UCSD-AML1 (cell line): ENCODE measurements around the gene ST7L.

Experiments used
- DNase-seq: peaks from one replicate; lab custom pipeline; 2025; ENCODE audit not compliant: unreplicated experiment; lab: John Stamatoyannopoulos, UW

ST7L gene

DNA sequence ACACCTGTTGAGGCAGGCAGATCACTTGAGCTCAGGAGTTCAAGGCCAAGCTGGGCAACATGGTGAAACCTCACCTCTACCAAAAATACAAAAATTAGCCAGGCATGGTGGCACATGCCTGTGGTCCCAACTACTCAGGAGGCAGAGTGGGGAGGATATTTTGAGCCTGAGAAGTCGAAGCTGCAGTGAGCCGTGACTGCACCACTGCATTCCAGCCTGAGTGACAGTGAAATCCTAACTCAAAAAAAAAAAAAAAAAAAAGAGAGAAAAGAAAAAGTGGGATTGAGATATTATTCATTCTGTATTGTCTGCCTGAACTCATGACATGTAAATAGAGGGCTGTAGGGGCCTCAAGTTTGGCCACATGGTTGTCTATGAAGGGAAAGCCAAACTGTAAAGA is 72.9 kb downstream of the ST7L start:
- DNase-seq, result no peak

DNA sequence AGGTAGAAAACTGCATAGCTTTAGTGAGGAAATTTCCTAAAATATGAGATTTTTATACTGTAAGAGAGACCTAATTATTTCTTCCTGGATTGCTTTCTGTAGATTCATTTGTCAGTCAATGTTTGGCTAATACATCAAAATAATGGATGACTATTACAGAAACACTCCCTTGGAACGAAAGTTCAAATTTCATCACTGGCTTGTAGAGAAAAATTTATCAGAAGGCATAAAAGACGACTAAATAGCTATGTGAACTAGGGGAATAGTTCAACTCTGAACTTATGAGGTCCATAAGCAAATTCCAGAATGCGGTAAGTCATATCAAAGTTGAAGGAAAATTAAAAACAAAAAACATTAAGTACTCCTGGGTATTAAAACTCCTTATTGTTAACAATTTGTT is 74.2 kb downstream of the ST7L start:
- DNase-seq, result no peak

DNA sequence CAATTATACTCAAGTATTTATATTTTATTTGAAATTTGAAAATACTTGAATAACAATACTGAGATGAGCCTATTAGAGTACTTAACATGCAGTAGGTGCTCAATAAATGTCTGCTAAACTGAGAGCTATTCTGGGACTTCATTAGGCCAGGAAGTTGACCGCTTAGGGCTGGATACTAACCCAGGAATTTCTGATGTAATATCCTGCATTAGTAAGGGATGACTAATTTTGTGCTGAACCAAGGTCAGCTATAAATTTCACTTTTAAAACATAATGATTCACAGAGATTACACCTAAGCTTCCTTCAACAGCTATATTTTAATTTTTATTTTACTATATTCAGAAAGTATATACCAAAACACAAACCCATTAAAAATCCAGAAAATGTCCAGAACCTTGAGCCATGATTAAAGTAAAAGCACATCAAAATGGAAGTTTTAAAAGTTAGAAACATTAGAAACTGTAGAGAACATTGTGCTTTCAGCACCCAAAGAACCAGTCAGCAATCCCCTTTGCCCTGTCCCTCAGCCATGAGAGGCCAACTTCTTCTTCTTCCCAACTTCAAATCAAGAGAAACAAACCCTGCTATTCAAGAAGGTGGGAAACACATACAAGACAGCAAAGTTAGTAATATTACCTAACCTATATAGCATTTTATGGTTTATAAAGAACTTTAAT is 74.8 kb downstream of the ST7L start:
- no peak for DNase-seq

DNA sequence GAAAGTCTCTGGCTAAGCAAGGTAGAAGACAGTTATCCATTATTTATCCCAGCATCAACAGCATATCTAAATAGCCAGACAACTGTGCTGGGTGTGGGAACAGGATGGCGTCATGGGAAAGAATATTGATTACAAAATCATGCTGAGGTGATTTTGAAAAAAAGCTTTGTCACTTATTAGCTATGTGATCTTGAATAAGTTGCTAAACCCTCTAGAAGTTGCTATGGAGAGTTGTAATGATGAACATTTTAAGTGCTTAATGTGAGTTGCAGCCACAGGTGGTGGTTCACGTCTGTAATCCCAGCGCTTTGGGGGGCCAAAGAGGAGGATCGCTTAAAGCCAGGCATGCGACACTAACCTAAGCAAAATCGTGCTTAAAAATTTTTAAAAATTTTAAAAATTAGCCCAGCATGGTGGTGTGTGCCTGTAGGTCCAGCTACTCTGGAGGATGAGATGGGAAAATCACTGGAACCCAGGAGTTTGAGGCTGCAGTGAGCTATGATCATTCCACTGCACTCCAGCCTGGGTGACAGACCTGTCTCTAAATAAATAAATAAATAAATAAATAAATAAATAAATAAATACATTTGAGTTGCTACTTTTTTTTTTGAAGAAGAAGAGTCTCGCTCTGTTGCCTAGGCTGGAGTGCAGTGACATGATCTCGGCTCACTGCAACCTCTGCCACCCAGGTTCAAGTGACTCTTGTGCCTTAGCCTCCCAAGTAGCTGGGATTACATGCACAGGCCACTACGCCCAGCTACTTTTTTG is 76.6 kb downstream of the ST7L start:
- no peak for DNase-seq

DNA sequence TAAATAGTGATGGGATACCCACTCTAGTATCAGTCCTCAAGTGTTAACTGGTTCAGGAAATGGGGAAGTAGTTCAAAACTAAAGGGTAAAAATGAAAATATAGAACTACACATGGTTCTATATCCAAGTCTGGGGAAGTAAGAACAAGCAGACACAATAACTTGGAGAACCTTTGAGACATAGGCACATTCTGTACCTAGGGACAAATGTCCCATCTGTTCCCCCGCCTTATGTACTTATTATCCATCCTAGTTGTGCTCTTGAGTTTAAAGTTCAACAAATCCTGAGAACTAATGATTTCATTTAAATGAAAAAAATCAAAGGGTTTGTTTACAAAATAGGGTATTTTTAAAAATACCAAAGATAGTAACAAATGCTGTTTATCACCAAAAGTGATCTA is 77.6 kb downstream of the ST7L start:
- DNase-seq, result no peak

DNA sequence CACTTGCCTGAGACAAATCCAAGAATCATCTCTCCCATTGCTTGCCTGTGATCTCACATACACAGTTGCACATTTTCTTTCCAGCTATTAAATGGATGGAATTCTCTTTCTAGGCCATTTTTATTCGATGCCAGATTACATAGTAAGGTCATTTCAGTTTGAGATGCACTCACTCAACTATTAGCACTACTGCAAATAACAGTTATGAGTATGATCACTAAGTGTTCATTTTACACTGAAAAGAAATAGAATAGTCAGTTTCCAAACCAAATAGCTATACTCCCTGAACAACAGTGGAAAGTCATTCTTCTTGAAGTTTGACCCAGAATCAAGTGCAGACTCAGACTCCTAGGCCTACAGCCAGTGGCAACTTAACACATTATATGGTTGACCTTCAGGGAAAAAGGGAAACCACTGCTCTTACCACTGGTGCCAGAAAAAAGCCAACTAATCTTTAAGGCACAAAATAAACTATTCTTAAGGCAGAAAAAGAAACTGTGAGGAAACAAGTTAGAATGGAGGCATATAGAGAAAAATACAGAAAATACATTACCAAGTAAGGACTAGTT is 78.6 kb downstream of the ST7L start:
- no peak for DNase-seq

DNA sequence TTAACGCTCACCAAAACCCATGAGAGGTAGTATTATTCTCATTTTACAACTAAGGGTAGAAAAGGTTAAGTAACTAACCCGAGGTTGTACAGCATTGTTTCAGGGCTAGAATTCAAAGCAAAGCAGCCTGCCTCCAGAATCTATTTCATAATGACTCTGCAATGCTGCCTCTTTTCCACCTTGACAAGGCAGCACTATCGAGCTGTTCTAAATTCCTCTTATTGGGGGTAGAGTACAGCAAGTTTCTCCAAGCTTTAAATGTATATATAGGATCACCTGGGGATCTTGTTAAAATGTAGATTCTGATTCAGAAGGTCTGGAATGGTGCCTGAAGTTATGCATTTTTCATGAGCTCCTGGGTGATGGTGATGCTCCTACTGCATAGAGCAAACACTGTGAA is 80.1 kb downstream of the ST7L start:
- no peak for DNase-seq

DNA sequence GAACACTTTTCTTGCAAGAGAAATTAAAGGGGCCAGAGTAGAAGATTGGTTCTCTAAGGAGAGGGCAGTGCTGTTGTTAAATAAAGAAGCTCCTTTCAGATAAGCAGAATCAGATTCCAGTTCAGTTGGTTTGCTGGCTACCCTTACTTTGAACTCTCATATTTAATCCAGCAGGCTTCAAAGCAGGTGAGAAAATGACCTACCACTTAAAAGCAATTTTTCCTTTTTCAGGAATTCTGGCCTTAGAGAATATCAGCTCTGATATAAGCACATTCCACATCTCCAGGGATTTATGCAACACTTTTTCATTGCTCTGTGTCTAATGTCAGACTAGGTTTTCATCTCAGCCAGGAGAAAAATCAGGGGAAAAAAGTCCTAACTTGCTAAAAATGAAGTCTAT is 81.5 kb downstream of the ST7L start:
- no peak for DNase-seq

DNA sequence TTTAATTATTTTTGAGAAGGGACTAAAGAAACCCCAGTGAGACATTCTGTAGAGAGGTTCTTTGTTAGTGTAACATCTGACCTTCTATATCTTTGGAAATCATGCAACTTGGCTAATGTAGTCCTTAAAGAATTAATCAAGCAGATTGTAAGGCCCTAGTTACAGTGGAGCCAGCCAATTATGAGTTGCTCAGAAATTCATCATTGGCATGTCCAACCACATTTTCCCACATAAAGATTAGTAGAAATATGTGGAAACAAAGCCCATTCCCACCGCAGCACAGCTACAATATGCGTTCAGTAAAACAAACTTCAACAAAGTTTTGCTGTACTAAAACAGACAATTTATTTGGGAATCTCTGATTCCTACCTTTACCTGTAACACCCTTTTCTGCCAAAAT is 82.4 kb downstream of the ST7L start:
- DNase-seq, result no peak

DNA sequence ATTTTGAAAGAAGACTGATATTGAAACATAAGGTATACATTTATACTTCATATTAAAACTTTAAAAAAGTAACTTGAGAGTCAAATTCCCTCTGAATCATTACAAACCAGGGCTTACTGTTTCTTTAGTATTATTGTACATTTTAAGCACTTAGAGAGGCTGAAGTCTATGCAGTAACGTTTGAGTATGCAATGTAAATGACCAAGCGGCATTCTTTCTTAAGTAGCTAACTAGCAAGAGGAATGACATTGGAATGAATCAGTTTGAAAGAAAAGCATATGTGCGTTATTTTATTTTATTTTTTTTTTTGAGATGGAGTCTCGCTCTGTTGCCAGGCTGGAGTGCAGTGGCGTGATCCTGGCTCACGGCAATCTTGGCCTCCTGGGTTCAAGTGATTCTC is 85.9 kb downstream of the ST7L start:
- no peak for DNase-seq

DNA sequence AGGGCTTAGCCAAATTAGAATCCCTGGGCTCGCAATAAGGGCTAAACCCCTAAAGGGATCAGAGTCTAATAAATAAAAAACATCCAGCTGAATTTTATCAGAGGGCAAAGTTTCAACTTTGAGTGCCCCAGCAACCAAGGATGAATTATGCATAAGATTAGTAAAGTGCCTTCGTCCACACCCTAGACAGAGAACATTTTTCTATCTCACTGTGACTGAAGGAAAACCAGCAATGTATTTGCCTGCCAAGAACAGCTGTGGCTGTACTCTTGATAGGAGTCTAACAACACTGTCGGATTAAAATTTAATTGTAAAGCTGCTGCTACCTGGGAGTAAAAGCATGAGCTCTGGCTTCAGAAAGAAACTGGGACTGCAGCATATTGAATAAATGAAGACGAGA is 86.9 kb downstream of the ST7L start:
- no peak for DNase-seq

DNA sequence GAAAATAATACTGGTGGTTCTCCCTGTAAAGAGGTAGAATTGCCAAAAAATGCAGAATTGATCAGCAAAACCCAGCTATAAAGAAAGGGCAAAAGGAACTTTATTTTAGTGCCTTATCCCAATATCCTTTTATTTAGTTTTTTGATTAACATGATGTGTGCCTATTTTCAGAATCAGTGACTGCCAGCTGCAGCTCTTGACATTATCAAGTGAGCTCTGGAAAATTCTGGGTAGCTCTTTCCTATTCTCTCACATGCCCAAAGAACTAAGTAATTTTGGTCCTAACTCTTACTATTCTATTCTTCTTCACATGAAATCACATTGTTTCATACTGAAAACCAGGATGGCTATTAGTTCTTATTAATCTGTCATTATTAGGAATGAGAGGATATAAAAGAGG is 88.1 kb downstream of the ST7L start:
- DNase-seq, result no peak

DNA sequence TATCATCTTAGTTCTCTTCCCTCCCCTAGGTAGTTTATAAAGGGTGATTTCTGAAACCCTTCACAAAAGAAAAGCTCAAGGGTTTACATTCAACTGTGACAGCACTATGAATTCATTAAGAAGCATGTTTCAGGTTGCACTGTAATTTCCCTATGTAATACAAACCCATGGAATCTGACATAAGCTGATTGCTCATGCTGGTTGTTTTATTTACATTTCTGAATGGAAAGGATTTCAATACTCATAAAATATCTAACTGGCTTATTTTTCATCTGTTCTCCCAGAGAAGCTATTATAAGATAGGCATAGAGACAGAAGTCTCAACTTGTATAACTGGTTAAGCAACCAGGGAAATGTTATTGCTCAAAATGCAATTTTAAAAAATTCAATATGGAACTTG is 89.6 kb downstream of the ST7L start:
- DNase-seq, result no peak

DNA sequence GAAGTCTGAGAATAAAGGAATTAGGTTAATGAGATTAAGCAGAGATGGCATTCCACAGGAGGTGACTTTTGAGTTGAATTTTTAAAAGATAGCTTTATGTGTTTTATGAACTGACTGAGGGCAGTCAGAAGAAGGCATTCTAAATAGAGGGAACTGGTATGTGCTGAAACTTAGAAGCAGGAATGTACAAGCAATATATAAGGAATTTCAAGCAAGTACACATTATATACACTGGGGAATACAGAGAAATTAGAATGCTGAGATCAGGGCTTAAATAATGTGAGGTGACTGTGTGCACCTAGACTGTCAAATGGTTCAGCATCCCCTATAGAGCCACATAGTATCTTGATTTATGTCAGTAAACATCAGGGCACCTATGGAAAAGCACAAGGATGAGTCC is 90.9 kb downstream of the ST7L start:
- DNase-seq, result no peak

DNA sequence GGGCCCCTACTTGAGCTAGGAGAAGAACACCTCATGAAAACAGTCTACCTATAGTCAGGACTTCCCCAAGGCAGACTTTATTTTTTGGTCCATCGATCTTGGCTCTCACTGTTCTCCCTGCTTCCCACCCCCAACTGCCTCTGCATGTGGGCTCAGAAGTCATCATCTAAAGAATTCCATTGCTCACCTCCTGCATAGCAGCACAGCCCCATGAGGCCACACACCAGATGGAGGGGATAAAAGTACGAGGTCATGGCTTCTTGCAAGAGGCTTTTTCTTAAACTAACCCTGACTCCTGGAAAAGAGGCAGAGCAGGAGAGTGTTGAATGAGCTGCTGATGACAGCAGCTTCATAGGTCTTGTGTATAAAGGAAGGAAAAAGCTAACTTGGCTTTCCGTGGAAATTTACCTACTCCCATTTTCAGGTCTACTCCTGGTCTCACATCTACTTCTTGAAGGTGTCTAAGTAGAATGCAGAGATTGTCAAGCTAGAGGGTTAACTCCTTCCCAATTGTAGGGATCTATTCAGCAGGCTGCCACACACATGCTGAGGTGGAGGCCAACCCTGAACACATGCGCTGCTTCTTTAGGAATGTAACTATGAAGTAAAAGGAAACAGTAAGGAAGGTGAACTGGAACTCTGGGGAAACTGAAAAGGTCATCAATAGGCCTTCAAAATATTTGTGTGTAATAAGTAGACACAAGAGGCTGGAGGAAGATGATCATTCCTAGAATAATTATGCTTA is 91.5 kb downstream of the ST7L start:
- no peak for DNase-seq

DNA sequence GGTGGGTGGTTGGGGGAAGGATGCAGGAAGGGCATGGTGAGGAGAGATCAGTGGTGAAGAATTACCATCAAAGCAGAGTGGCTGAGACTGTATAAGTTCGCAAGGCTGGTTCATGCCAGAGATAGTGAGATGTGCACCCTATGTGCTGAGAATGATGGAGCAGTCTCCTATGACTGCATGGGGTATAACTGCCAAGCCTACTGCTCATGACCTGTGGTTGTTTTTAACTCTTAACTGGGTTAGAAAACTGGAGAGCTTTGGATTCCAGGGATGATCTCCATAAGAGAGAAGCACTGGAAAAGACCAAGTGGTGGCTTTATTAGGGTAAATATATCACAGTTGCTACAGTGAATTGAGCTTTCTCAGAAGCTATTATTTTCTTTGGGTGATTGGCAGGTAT is 94.0 kb downstream of the ST7L start:
- DNase-seq, result no peak

DNA sequence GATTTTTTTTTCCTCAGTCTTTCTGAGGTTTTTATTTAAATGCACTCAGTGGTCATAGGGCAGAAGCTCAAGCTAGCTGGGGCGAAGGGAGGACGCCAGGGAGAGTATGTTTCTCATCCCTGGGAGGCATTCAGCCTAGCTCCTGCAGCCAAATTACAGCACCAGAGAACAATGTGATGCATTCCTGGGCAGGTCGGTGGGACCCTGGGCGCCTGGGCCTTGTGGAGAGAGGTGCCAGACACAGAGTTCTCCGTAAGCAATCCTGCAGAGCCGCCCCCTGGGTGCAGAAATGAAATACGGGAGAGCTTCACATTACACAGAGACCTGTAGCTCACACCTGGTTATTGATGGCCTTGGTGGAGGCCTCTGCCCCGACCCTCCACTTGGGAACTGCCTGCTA is 94.7 kb downstream of the ST7L start:
- no peak for DNase-seq

DNA sequence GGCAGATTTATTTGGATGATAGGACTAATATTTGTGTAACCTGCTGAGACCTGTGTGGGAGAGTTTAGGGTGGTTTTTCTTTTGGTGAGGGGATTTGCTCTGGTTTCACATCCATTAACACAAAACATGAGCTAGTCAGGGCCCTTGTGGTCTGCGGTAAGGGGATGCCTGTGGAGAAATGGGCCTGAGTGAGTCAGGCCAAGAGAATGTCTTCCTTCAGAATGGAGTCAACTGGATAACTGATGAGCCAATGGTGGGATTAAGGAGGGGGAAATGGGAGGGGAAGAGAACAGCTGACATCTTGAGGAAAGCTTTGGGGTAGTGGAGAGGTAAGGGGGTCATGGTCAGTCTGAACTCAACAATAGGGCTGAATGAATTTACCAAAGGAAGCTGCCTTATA is 96.3 kb downstream of the ST7L start:
- DNase-seq, result no peak

DNA sequence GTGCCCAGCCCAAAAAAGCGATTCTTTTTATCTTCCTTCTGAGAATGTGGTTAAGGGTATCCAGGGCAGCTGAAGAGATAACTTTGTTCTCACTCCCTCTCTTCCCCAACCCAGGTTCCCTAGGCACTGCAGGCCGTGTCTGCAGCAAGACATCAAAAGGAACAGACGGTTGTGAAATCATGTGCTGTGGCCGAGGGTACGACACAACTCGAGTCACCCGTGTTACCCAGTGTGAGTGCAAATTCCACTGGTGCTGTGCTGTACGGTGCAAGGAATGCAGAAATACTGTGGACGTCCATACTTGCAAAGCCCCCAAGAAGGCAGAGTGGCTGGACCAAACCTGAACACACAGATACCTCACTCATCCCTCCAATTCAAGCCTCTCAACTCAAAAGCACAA is 98.8 kb downstream of the ST7L start:
- DNase-seq, result no peak

DNA sequence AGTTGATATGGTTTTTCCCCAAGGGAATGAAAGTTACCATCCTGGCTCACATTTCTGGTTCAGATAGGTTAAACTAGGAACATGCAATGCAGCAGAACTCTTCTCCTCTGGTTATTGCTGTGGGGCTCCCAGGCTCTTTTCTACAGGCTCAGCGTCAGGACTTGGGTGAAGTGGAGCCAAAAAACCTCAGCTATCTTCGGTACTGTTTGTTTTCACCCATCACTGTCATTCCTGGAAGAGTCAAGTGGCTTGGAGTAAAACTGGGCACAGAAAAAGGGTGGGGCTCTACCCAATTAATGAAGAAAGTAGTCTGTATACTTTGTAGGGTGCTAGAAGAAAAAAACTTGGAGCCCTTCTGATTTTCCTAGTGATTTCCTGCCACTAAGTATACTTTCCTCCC is 100.8 kb downstream of the ST7L start:
- DNase-seq, result no peak

DNA sequence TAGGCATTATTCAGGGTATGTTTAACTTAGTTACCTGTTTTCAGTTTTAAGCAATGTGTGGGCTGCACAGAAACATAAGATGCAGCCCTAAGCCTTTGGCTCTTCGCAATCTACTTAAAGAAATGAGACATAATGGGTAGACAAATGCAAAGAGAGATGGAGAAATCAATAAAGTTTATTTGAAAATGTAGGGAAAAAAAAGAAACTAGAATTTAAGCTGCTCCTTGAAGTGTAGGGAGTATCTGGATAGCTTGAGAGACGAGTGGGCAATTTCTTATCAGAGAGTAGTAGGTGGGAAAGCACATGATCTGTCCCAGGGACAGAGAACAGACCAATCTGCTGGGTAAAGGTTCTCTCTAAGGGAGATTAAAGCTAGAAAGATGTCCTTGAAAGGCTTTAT is 101.3 kb downstream of the ST7L start:
- DNase-seq, result no peak

DNA sequence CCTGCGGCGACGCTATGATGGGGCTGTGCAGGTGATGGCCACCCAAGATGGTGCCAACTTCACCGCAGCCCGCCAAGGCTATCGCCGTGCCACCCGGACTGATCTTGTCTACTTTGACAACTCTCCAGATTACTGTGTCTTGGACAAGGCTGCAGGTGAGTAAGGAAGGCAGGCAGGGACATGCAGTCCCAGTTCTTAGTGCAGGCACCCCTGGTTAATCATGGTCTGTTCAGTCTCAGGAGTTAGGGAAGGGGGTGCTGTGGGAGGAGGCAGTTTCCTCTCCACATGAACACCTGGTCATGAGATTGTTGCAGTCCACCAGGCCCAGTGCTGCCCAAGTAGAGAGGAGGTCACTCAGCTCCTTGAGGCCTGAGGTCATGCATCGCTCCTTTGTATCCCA is 101.7 kb downstream of the ST7L start:
- DNase-seq, result no peak
